DND-41 (cell line): ENCODE results near the gene JSRP1.

ENCODE experiments used
- CTCF ChIP-seq: IDR thresholded peaks from 2 replicates; pipeline ENCODE4 v1.5.1; 2012; ENCODE audit warnings: borderline replicate concordance, low read length, moderate library complexity, mild to moderate bottlenecking; ENCODE audit not compliant: poor library complexity, severe bottlenecking; ENCODE audit errors: extremely low read depth
- EZH2 ChIP-seq: IDR thresholded peaks from 3 replicates; pipeline ENCODE4 v1.6.1; 2012; ENCODE audit warnings: borderline replicate concordance, low read depth, mild to moderate bottlenecking, moderate library complexity, low read length, inconsistent platforms; ENCODE audit not compliant: severe bottlenecking

GRCh38 chr19:2246801-2247361, 9.3 kb downstream of the JSRP1 start:
- no peak for TF ChIP-seq CTCF
- no peak for TF ChIP-seq EZH2
